Left renal cortex interstitium (tissue), 4 donors: ENCODE results near the gene ZDHHC20. TPM values are rescaled to one million over a fixed set of nuclear protein-coding genes. Genes with fewer than 3 reads are reported as not detected.

Experiments
- DNase-seq, 4 donors: peaks; one replicate each; pipeline ENCODE4 v3.0.0-alpha.2; 2013; ENCODE audit warnings: low read depth in 4 of 4, low spot score in 2 of 4, missing footprints in 1 of 4
- polyA plus RNA-seq, 4 donors: library from polyadenylated mRNA; unstranded; fragments of 120-200 nt; gene quantifications; one replicate each; pipeline ENCODE4 v1.2.1, GENCODE V29; 2013; ENCODE audit not compliant: insufficient read length in 4 of 4

ZDHHC20 gene
- polyA plus RNA-seq, 4 donors = 66.6 to 90.6 (median 80.2) TPM

GRCh38 chr13:21328836-21329477 lies 130.1 kb downstream of the ZDHHC20 start:
- no peak for DNase-seq

GRCh38 chr13:21328201-21328600 lies 130.9 kb downstream of the ZDHHC20 start:
- no peak for DNase-seq

GRCh38 chr13:21326155-21327031 lies 132.7 kb downstream of the ZDHHC20 start:
- peak in 1 of 4 donors; percentile 21 for DNase-seq

- DNase-seq = no peak
Measured at GRCh38 chr13:21324803-21325202, 134.3 kb downstream of the ZDHHC20 start.

- no peak for DNase-seq
Measured at GRCh38 chr13:21322988-21323387, 136.1 kb downstream of the ZDHHC20 start.

Other genes starting within 250 kb of the ZDHHC20 start
- gene MICU2, start 144.9 kb upstream of the ZDHHC20 start, polyA plus RNA-seq = 100 to 1,000 TPM in 3 of 4 donors, 10 to 100 TPM in 1; 83.6 to 126 (median 102) TPM
- 10 to 100 TPM; 12.4 to 37.2 (median 18.9) TPM for gene FGF9, start 211.8 kb upstream of the ZDHHC20 start, polyA plus RNA-seq